Endothelial cell of hepatic sinusoid (primary cell): Measurements from ENCODE around the gene PSENEN.

ENCODE experiments used
- in situ Hi-C: cut with HindIII; loops from 2 replicates; pipeline ENCODE4 v1.10.0; 2017; ENCODE audit warnings: low sequenced_read_pairs

The PSENEN gene

GRCh38 chr19:35733180-35734125 is 12.0 kb upstream of the PSENEN start:
- in situ Hi-C loops, result loop anchor here (10.0 kb wide), 1 partner anchor 101 kb away; no protein-coding TSS in a partner anchor

GRCh38 chr19:35734273-35734672 is 11.2 kb upstream of the PSENEN start:
- in situ Hi-C loops, result loop anchor here (10.0 kb wide), 1 partner anchor 101 kb away; no protein-coding TSS in a partner anchor

DNA sequence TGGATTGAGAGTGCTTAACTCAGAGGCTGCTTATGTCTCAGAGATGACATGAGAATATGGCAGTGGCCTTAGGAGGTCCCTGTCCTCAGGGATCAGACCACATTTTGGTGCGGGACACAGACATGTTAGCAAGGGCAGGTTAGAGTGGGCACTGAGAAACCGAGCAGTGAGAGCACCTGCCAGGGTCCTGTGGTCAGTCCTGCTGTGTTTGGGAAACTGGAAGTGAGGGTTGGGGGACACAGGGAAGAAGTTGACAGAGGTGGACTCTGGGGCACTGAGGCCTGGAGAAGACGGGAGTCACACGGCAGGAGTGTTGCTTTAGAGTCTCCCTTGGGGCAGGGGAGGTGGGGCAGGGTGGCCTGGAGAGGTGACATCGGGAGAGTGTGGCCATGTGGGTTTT is 10.6 kb upstream of the PSENEN start:
- in situ Hi-C loops, result loop anchor here (10.0 kb wide), 1 partner anchor 100 kb away; no protein-coding TSS in a partner anchor

GRCh38 chr19:35736913-35737886 is 8.3 kb upstream of the PSENEN start:
- in situ Hi-C loops, result loop anchor here (10.0 kb wide), 1 partner anchor 98 kb away; no protein-coding TSS in a partner anchor

DNA sequence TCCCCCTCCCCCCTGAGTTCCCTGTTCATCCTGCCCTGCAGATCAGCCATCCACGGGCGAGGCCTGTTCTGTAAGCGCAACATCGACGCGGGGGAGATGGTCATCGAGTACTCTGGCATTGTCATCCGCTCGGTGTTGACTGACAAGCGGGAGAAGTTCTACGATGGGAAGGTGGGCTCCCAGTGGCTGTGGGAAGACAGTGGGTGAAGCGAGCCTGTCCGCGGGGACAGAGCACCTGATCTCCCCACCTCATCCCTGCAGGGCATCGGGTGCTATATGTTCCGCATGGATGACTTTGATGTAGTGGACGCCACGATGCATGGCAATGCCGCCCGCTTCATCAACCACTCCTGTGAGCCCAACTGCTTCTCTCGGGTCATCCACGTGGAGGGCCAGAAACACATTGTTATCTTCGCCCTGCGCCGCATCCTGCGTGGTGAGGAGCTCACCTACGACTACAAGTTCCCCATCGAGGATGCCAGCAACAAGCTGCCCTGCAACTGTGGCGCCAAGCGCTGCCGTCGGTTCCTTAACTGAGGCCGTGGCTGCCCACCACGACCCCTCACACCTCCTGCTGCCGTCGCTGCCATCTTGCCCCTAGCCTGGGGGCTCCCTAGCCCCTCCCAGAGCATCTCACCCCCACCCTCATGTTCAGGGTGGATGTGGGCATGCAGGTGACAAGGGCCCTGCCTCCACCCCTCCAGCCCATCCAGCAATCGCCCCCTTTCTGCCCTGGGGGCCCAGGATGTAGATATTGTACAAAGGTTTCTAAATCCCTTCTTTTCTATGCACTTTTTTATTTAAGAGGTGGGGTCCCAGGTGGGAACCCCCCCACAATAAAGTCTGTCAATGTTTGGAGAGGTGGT is 7.2 kb upstream of the PSENEN start:
- in situ Hi-C loops, result loop anchor here (10.0 kb wide), 1 partner anchor 97 kb away; no protein-coding TSS in a partner anchor

DNA sequence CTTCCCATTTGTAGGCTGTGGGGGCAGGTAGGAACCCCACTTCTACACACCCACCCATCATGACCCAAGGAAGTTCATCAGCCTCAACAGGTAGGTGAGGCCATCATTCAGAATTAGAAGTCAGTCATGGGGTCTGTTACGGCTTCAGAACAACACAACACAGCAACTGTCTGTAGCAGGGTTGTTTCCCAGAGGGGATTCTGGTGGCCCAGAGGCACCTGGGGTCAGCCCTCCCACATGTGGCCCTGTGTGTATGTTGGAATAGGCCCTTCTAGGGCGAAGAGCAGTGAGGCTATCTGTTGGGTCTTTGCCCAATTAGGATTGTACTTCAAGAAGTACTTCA is 6.6 kb upstream of the PSENEN start:
- in situ Hi-C loops, result loop anchor here (10.0 kb wide), 1 partner anchor 96 kb away; no protein-coding TSS in a partner anchor

DNA sequence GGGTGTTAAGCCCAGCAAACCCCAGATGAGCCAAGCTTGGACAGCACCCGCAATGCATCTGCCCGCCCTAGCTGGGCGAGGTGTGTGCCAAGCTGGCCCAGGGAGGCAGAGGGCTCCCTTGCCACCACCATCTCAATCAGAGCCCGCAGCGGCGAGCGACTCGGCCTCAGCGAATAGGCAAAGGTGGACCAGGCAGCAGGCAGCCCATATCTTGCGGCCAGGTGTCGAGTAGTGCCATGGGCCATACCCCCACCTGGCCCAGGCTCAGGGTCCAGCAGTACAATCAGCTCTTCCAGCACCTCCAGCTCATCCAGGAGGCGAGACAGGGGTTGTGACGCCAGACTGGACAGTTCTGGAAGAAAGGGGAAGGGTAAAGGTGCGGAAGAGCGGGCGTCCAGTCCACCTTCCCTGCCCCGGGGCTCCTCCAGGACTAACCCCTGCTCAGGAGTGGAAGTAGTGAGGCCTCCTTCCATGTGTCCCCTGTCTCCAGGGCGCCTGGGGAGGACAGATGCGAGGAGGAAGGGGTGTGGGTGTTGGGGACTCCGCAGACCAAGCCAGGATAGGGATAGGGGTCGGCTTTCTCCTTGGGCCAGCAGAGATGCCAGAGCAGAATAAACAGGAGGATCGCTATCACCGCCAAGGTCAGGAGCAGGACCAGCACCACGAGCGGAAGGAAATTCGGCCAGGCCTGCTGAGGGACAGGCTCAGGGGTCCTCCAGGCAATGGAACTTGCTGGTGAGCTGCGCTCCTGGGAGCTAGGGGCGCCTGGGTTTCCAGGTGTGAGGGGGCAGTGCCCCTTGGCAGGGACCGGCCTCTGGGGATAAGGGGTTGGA is 6.0 kb upstream of the PSENEN start:
- in situ Hi-C loops, result loop anchor here (10.0 kb wide), 1 partner anchor 95 kb away; no protein-coding TSS in a partner anchor

DNA sequence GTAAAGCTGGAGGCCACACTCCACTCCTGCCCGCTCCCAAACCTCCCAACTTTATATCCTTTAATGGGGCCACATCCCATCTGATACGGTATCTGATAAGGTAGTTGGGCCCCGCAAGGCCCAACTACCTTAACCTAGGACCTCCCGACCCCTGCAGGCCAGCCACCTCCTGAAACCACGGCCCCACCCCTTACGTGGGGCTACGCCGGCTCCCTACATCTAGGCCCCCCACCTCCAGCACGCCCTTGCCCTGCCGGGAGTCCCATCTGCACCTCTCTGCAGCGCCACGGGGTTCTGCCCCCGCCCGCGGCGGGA is 5.4 kb upstream of the PSENEN start:
- in situ Hi-C loops, result no loop called here

DNA sequence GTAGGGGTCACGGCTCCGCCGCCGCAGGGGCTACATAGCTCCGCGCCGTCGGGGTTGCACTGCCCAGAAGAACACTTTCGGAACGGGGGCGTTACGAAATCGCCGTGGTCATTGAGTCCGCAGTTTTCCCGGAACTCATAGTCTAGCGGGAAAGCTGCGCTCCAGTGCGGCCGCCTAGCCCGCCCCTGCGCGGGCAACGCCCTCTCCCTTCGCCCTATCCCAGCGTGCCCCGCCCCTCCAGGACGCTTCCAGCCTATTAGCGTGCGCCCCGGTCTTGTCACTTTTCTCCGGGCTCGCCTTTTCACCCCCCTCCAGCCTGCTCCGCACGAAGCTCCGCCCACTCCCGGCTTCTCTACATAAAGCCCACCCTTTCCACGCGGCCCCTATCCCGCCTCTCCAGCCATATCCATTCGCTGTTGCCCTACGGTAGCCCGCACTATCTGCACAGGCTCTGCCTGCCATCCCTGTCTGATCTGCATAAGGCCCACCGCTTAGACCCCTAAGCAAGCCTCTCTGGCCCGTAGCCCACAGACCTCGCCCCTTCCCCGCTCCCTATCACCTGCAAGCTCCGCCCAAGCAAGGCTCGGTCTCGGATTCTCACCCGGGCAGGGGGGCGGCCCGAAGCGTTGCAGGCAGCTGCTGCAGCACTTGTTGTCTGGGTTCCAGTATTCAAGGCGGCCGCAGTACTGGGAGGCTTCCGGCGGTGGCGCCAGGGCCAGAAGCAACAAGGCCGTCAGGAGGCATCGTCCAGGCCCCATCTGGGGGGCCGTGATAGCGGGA is 4.8 kb upstream of the PSENEN start:
- in situ Hi-C loops, result no loop called here

DNA sequence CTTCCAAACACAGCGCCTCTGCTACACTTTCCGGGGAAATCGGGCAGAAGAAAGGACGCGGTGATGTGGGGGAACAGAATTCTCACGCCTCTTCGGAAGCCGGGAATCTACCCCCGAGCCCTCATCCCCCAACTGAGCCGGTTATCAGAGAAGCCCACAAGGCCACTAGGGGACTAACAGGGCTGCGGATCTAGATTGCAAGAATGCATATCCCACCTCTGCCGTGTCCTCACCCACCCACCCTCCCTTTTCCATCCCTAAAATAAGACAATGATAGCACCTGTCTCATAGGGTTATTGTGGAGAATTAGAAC is 4.3 kb upstream of the PSENEN start:
- in situ Hi-C loops, result no loop called here

GRCh38 chr19:35742121-35742724 is 3.2 kb upstream of the PSENEN start, which contains the start of gene IGFLR1:
IGFLR1 (minus strand) TSS chr19:35742452; CDS start chr19:35741180, 1,272 bp downstream.
- in situ Hi-C loops, result no loop called here

DNA sequence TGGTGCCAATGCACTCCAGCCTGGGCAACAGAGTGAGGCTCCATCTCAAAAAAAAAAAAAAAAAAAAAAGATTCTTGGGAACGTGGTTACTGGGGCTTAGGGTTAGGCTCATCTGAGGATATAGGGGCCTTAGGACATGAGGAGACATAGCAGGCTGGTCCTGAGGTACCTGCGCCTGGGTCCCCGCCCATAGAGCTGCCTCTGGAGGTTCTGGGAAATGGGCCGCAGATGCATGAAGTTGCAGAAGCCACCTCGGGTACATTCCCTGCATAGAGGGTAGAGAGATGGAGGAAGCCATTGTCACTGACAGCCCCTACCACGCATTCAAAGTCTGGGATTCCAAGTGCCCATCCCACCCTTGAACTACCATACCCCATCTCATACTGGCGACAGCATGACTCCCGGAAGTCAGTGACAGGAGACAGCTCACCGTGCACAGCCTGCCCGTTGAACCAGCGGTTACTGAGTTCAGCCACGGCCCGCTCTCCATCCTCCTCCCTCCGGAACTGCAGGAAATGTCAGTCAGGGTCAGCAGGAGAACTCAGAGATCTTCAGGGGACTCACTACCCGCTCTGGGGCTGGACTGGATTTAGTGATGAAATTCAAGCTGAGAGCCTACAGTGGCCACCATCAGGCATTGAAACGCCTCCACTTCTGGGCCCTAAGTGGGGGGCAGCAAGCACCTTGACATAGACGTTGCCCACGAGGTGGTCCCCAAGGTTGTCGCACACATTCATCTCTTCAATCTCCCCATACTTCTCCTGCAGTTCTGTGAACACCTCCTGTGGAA is 1.6 kb upstream of the PSENEN start:
- in situ Hi-C loops, result no loop called here

DNA sequence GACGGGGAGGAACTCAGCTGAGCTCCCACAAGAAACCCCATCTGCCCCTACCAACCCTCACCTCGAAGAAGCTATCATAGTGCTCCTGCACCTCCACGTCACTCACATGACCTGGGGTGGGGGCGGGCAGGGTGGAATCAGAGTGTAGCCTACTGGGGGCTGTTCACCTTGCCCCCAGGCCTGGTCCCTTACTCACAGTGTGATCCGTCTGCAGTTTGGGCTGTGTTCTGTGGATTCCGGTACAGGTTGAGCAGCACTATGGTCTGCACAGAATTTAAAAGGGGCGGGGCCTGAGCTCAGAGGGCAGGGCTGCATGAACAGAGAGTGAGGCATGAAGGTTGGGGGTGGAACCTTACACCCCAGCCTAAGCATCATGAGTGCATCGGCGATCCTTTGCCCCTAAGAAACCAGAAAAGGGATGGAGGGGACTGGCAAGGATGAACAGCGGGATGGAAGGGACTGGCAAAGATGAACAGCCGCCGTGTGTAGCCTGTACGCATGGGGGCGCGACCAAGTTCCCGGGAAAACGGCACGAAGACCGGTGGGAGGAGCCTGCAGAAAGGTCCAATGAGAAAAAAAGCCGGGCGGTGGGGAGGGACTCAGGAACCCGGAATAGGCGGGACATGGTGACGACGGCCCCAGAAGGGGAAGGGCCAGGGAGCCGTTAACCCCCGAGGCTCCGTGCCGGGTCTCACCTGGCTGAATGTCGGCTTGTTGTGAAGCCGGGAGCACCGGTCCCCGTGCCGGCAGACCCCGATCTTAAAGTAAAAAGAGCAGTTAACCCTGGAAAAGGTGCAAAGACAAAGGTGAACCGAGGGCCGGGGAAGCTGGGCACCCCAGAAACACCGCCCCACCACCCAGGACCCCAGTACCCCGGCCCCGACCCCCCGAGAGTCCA is 772 bp upstream of the PSENEN start:
- in situ Hi-C loops, result no loop called here

GRCh38 chr19:35746087-35746462 is 624 bp downstream of the PSENEN start:
- in situ Hi-C loops, result no loop called here

GRCh38 chr19:35746531-35746930 is 1.1 kb downstream of the PSENEN start:
- in situ Hi-C loops, result no loop called here
